ENCODE results near the gene CPZ.

The CPZ gene

GRCh38 chr4:8577046-8577445, 15.5 kb upstream of the CPZ start:
- H3K27me3 ChIP-seq: peaks cover 15% of the 10 kb centered on the region
- no peak for TF ChIP-seq CTCF (IDR thresholded peaks at IDR 0.05; ENCODE audit: low read depth, low read length)
- no peak for DNase-seq
- peaks cover 3% of the 10 kb centered on the region; the same call in 1 of the 2 replicates for H3K4me1 ChIP-seq
- no peaks in the 10 kb centered on the region for H3K9me3 ChIP-seq
- H3K4me3 ChIP-seq (ENCODE audit: low read depth, low read length): no peak overlapping the region
- H3K36me3 ChIP-seq: no peaks in the 10 kb centered on the region

- Histone ChIP-seq H3K36me3 (no peaks in the 10 kb centered on the region), H3K27me3 (peaks cover 20% of the 10 kb centered on the region), H3K9me3 (no peaks in the 10 kb centered on the region), H3K4me1 (peaks cover 3% of the 10 kb centered on the region; the same call in 1 of the 2 replicates), H3K4me3 (ENCODE audit: low read depth, low read length) (no peak overlapping the region)
- TF ChIP-seq CTCF (IDR thresholded peaks at IDR 0.05; ENCODE audit: low read depth, low read length): no peak
- no peak for DNase-seq
These were observed 14.6 kb upstream of the CPZ start for GRCh38 chr4:8577972-8578371.

- no peak for DNase-seq
- Histone ChIP-seq H3K9me3 (no peaks in the 10 kb centered on the region), H3K36me3 (no peaks in the 10 kb centered on the region), H3K27me3 (peaks cover 20% of the 10 kb centered on the region), H3K4me3 (ENCODE audit: low read depth, low read length) (no peak overlapping the region), H3K4me1 (peaks cover 3% of the 10 kb centered on the region; the same call in 1 of the 2 replicates)
- no peak for TF ChIP-seq CTCF (IDR thresholded peaks at IDR 0.05; ENCODE audit: low read depth, low read length)
These were observed 13.8 kb upstream of the CPZ start for GRCh38 chr4:8578717-8579116.

GRCh38 chr4:8579526-8580320, 12.8 kb upstream of the CPZ start:
- Histone ChIP-seq H3K4me3 (ENCODE audit: low read depth, low read length) (no peak overlapping the region), H3K4me1 (peaks cover 3% of the 10 kb centered on the region; the same call in 1 of the 2 replicates), H3K27me3 (peaks cover 20% of the 10 kb centered on the region), H3K9me3 (no peaks in the 10 kb centered on the region), H3K36me3 (no peaks in the 10 kb centered on the region)
- TF ChIP-seq CTCF (IDR thresholded peaks at IDR 0.05; ENCODE audit: low read depth, low read length): no peak
- DNase-seq: no peak

- H3K4me1 ChIP-seq: peaks cover 3% of the 10 kb centered on the region; the same call in 1 of the 2 replicates
- peaks cover 20% of the 10 kb centered on the region for H3K27me3 ChIP-seq
- no peaks in the 10 kb centered on the region for H3K36me3 ChIP-seq
- no peaks in the 10 kb centered on the region for H3K9me3 ChIP-seq
- DNase-seq: peak; percentile 85
- no peak for TF ChIP-seq CTCF (IDR thresholded peaks at IDR 0.05; ENCODE audit: low read depth, low read length)
- H3K4me3 ChIP-seq (ENCODE audit: low read depth, low read length): 0 out of 2 replicates have a peak within 1 kb of the TSS, but pooled peaks have one; percentile 28
These were observed 12.1 kb upstream of the CPZ start, which contains the start of gene GPR78 for GRCh38 chr4:8580321-8581093. TSS of gene GPR78 (plus strand) at chr4:8580392. CDS start at chr4:8580983, 591 bp downstream.

Measured in BE2C (cell line).